ENCODE data around the gene GRIA4. TPM values are rescaled to one million over a fixed set of nuclear protein-coding genes. Genes with fewer than 3 reads are reported as not detected.

GRIA4 gene
- polyA plus RNA-seq, 3 donors: 0.69 to 0.98 (median 0.88) TPM

DNA sequence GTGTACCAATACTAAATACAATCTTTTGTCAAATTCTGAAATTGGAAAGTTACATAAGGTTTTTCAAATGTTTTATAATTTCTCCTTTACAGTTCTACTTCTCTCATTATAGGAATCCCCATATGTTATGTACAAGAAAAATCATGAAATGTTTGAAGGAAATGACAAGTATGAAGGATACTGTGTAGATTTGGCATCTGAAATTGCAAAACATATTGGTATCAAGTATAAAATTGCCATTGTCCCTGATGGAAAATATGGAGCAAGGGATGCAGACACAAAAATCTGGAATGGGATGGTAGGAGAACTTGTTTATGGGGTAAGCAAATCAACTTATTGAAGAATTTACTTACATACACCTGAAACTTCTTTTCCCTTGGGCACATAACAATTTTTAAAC is 308.7 kb downstream of the GRIA4 start:
- DNase-seq: no peak

DNA sequence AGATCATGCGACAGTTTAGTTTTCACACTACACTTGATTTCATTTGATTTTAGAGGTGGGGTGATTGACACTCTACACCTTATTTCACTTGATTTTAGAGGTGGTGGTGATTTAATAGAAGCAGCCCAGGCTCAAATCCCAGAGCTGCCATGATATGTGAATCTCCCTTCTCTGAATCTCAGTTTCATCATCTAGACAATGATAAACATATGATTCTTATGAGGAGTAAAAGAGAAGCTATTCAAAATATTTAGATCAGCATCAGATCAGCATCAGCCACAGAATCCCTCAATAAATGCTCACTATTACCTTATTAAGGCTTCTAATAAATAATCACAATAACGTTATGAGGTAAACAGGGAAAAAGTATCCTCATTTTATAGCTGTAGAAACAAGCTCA is 313.4 kb downstream of the GRIA4 start:
- DNase-seq: no peak

DNA sequence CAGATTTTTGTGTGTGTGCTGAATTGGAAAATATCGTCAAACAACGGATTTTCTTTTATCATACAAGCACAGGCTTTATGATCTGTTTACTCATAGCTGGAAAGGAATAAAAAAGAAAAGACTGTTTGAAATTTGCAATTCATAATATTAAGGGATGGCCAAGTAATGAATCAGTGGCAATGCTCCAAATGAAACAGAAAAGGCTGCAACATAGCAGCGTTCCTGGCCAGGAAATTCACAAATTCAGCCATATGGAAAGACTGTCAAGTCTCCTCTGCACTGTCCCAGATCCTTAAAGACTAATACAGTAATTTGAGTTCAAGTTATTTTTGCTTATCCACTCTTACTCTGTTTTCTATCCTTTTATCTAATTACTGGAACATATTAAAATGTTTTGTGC is 313.9 kb downstream of the GRIA4 start:
- no peak for DNase-seq

DNA sequence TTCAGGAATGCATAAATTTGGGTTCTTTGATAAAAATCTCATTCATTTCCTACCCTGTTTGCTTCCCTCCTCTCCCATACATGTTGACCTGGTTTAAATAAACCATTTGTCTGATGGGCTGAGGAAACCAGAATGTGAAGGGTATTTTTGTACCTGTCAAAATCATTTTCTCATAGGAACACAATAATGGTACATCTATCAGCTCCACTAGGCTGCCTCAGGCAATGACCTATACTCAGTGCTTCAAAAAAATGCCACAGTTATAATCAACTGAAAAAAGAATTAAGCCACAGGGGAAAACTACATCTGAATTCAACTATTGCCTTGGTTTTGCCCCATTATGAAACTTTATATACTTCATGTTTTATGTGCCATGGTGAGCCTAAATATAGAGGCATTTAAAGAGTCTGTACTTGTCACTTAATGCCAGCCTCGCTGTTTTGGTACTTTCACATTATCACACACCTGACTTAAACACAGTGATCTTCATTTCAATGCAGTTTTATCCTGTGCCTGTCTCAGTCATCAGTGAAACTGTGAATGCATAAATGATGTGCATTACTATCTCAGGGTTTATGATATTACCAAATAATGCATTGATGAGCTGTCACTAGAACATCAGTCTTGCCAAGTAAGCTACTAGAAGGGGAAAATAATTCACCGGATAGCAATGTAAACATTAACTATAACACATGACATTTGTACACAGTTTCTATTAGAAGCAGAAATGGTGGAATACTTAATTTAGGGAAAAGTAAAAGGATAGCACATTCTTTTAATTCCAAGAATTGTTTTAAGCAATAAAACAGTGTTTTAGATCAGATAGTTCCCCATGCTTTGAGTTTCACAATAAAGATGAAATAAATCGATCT is 319.4 kb downstream of the GRIA4 start:
- no peak for DNase-seq

DNA sequence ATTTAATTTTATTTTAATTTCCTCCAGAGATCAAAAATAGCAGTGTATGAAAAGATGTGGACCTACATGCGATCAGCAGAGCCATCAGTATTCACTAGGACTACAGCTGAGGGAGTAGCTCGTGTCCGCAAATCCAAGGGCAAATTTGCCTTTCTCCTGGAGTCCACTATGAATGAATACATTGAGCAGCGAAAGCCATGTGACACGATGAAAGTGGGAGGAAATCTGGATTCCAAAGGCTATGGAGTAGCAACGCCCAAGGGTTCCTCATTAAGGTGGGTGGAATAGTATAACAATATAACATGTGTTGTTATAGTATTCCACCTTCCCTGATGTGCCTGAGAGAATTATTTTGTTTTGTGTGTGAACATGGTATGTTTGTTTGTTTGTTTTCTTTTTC is 323.8 kb downstream of the GRIA4 start:
- DNase-seq: no peak

DNA sequence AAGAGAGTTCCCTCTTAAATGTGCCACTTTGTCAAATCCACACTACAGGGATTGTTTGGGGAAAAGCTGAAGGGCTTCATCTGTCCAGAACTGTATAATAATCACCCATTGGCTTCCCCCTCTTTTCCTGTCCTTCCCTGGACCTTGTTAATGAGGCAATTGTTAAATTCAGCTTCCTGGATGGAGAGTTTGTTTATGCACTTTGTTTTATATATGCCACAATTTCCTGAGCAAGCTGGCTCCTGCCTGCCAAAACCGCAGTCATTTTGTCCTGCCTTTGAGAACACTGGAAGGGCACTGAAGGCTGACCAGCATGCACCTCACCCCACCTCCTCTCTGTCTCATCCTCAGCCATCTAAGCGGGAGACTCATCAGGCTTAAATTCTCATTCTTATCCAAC is 325.9 kb downstream of the GRIA4 start:
- no peak for DNase-seq

DNA sequence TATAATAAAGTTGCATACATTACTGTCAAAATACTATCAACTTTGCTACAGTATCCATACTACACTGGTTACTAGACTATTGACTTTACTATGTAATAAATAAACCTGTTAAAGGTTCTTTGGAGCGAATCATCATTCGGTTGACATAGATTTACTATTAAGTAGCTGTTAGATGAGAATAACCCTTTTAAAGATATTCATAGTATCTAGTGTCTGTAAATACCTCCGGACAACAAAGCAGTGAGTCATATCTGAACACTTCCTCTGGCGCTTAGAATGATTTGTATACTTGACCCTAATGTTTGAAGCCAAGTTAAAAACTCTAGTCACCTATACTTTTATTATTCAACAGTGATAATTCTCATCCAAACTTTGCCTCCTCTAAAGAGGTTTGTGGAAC is 327.5 kb downstream of the GRIA4 start:
- DNase-seq: no peak

DNA sequence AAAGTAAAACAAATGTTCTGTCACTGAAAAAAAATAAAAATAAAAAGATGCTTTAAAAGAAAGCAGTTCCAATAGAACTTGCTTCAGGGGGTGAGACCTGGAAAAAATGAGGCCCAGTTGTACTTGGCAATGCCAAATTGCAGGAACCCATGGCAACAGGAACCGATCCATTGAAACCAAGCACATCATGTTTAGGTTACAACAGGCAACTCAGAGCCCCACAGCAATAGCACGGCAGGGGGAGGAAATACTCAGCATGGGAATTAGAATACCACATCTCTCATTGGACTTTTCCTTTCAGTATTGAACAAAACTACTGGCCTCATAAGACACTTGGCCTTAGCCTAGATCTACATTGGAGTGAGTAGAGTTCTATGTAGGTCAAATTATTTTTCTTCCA is 327.9 kb downstream of the GRIA4 start:
- no peak for DNase-seq

DNA sequence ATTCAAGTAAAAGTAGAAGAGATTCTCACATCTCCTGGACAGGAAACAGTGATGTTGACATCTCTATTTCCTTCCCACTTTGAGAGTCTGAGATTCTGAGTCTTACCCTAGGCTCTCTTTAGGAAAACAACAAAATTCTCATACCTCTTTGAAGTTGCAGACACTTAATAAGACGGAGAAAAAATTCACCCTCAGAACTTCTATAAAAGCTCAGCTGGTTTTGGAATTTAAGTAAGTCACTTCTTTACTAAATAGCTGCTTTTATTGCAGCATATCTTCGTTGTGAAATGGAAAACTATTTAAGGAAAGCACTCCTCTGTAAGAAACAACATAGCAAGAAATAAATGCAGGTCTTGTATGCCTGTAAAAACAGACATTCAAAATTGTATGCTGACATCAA is 333.0 kb downstream of the GRIA4 start:
- no peak for DNase-seq

DNA sequence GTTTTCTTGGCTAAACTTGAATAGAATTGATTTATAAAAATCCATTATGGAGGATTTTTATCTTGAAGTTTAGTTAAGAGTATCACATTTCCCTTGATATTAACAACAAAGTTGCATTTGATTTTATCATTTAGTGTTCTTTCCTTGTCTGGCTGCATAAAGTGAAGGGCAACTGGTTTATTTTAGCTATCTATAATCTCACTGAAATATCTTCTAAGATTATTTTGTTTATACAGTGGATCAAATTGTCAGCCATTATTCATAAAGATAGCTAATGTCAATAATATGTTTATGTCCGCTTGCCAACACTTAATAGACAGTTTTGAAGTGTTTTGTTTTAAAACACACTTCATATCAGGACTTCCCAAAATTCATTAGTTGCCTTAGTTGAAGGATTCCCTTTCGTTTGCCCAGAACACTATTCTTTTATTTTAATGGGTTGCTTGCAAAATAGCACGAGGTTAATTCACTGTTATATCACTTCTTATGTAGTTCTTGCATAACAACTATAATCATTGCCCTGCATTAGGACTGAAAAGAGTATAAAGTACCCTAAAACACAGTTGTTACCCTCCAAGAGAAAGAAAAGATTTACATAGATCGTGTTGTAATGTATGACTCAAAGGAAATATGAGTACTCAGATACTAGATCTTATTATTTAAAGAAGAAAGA is 339.2 kb downstream of the GRIA4 start:
- no peak for DNase-seq

DNA sequence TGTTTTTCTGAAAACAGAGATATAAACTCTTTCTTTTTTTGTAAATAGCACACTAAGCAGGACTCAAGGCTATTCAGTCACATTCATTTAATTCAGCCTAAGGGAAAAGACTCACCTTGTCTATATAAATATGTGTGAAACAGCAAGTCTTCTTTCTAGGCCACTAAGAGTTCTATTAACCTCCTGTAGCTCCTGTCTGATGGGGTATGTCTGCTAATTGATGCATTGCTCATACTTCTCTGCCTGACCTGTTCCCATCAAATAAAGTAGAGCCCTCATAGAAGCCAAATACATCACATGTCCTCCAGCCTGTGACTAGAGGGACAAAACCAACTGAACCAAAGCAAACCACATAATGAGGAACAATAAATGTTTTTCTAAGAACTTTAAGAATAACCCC is 344.0 kb downstream of the GRIA4 start:
- DNase-seq: no peak

DNA sequence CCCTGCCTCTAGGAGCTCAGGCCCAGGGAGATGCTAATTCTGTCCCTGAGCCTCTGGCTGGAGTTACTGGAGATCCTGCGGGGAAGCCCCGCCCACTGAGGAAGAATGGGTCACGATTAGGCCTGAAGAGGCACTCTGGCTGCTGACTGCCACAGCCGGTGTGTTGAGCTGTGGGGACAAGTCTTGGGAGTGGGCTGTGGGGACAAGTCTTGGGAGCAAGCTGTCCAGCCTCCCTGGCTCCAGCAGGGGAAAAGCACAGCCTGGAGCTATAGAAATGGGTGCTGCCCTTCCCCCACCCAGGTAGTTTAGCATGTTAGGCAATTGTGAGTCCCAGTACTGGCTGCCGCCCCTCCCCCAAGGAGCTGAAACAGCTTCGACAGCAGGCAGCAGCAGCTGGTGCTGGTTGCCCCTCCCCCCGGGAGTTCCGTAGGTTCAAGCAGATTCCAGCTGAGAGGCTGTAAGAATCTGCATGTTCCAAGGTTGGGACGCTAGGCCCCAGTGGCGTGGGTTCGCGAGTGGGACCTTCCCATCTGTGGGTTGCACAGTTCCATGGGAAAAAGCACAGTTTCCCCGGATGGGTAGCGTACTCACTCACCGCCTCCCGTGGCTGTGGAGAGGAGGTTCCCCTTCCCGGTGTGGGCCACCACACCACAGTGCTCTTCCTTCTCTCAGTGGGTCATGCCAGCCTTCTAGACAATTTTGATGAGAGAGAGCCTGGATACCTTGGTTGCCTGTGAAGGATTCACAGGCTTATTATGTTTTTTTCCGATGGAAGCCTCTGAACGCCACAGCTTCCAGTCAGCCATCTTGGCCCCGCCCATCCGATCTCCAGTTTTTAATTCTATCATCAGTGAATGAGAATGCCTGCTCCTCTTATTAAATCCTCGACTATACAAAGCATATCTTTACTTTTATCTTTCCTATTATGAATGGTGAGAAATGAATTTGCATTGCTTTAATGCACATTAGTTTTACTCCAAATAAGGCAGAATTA is 350.7 kb downstream of the GRIA4 start:
- DNase-seq: no peak

DNA sequence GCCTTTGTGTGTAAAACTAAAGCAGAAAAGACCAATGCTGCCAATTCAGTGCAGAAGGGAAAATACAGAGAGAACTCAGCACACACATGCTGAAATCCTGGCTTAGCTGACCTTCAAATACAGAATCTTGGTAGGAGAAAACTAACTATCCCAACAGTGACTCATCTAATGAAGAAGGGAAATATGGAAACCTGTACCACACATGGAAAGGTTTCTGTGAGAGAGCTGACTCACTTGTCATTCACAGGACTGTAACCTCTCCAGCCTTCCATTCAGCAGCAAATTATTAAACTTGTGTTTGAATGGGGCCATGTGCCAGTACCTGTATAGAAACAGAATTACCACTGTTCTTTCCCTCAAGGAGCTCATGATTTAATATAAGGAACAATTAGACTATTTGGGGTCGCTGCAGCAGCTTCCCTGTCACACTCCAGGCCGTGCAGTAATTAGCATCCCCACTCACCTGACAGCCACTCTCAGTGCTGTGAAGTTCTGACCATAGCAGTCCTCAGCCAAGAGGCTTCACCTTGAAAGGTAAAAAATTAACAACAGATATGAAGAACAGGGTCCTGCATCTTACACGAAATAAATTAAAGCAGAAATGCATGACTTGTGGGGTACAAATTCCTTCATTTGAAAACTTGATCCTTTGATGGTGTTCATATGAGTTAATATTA is 358.3 kb downstream of the GRIA4 start:
- no peak for DNase-seq

DNA sequence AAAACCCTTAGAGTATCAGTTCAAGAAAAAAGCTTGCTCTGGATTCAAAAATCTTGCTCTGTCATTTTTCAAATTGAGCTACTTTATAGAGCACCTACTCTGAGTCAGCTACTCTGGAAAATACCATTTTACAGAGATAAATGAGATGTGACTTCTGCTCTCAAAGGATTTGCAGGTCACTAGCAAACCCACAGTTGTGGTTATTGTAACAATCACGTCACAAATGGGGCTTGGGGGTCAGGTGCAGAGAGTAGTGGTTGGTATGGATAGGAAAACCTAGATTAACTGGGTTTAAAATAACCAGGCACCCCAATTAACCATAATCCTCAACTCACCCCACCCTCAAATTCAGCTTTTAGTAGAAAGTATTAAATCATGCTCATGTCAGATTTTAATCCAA is 359.9 kb downstream of the GRIA4 start:
- no peak for DNase-seq

DNA sequence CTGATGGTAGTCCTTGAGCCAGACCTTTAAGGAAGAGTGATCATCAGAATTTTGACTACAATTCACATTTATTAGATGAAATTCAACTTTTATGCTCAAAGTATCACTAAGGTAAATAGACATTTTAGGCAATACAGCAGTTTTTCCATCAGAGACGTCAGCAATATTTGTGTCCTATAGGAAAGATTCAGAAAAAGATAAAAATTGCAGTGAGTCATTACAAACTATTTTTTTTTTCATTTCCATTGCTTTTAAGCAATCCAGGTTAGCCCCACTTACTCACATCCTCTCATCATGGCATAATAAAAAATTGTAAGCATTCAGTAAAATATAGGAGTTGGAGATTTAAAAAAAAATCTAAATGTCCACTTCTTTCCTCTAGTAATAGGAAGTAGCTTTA is 365.3 kb downstream of the GRIA4 start:
- no peak for DNase-seq

DNA sequence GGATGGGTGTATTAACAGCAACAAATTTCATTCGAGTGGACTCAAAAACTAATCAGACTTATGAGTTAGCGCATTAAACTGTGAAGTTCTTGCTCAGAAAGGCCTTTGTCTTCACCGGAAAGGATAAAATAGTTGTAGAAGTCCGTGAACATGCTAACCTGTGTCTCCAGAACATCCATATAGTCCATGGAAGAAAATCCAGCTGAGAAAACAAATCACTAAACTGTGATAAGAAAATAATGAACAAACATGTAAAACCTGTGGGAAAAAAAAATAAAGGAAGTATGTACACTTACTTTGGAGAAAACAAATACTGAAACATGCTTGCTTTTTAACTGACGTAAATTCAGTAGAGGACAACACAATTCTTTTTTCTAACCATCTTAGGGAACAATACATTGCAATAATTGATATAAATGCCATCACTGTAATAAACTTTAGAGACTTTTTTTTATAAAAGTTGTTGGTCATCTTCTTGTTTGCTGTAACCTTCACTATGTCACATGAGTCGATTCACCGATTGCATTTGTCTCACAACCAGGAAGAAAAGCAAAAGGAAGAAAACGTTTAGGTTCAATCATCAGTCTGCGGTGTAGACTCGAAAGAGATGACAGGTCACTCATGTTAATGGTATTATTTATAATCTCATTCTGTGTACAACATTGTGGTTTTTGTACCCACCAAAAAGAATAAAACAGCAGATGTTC is 370.3 kb downstream of the GRIA4 start:
- no peak for DNase-seq

DNA sequence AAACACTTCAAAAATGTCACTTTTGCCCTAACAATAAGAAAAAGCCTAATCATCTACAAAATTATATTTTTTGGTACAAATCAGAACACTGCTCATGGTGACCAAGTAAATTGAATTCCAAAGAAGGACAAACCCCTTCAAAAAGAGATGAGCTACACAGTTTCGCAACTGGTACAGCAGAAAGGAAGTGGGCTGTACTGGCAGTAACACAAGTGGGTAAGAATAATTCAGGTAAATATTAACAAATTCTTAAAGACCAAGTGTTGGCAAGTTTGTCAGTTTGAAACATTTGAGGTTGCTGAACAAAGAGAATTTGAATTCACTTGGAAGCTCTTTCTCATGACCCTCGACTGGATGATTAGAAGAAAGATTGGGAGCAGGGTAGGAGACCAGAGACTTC is 376.7 kb downstream of the GRIA4 start:
- no peak for DNase-seq

DNA sequence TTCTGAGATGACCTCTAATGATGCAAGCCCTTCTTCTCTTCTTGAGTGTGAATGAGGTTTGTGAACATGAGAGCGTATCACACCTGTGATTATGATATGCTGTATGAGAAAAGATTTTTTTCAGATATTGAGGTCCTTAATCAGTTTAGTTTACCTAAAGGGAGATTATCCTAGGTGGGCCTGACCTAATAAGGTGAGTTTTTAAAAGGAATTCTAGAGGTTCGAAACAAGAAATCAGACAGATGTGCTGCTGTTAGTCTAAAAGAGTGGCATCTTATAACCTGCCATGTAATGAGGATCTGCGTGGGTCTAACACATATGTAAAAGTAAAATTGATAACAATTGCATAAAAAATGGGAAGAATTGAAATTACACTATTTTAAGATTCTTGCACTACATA is 378.3 kb downstream of the GRIA4 start:
- DNase-seq: no peak

DNA sequence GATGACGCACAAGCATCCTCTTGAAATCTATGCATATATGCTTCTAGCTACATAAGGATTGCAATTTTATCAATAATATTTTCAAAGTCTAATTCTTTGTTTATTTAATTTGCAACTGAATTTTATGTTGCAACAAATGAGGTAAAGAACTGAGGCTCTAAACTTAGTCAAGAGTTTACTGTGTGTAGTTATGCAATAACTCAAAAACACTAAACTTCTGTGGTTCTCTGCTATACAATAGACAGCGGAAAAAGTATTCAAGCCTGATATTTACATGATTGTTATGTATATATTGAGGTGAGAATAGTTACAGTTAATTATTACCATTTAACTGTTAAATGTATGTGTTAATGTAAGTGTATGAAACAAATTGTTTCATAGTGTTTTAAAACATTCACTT is 379.3 kb downstream of the GRIA4 start:
- DNase-seq: no peak

DNA sequence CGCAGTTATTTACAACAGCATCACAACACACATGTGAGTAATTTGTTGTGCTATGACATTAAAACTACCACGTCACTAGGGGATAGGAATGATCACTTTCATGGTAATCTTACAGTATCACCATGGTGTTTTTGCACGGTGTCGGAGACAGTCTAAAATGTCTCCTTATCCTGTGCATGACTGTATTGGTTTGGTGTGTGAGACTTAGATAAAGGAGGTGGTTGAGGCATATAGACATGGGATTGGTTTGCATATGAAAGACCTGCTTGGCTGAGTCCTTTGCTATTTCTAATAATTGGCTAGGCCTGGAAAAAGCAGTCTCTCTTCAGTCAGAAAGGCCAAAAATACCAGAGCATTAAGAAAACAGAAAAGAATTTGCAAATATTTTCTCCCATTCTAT is 382.0 kb downstream of the GRIA4 start:
- no peak for DNase-seq
